Measurements from ENCODE around the gene PLEKHG3.

PLEKHG3 gene

DNA sequence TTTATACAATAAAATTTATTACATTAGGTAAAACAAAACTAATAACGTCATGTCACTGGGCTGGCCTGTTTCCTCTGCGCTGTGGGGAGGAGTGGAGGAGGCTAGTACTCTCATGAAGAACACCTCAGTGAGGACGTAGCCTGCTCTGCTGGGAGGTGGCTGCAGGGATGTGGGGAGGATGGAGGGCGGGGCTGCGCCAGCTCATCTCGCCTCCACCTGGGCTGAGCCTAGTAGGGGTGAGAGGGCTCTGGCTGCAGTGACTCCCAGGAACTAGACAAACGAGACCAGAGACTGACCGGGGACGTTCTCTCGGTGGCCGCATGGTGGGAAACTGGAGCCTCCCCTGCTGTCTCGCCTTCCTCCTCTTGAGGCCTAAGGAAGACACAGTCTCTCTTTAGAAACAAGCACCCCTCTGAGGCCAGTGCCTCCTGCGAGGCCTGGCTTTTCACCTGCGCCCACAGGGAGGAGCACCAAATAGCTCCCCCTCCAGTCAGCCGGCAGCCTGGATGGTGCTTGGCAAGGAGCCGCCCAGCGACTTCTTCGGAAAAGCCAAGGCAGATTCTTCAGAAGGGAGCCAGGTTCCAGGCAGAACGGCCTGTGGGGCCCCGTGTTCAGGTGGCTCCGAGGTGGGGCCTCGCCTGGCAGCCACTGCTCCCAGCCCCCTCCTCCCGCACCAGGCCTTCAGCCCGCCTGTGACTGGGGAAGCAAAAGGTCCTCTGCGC lies 62.4 kb downstream of the PLEKHG3 start:
- no peak for DNase-seq

DNA sequence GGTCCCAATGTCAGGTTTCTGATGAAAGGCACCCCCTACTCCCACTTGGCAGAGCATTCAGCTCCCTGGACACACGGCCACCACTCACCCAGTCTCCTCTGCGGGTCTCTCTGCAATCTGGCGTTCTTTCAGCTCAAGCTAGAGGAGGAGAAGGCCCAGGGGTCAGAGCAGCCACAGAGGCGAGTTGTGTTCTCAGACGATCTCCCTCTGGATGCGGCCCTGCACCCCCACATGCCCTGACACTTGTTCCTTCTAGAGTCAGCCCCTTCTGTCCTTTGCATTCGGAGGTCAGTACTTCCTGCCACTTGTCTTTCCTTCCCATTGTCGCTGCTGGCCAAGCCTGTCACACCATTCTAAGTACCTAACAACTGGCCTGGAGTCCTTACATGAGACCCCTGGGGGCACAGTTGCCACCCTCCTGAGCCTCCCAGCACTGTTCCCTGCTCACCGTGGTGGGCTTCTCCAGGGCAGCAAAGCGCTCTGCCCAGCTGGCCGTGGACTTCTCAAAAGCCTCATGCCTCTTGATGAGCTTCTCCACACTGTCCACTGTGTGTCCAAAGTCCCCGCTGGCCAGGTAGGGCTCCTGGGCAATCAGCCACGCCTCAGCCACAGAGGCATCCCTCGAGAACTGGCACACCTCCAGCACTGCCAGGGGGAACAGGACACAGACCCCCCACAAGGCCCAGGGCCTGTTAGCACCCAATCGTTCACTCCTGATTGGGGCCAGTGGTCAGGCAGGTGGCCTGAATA lies 63.2 kb downstream of the PLEKHG3 start:
- no peak for DNase-seq

DNA sequence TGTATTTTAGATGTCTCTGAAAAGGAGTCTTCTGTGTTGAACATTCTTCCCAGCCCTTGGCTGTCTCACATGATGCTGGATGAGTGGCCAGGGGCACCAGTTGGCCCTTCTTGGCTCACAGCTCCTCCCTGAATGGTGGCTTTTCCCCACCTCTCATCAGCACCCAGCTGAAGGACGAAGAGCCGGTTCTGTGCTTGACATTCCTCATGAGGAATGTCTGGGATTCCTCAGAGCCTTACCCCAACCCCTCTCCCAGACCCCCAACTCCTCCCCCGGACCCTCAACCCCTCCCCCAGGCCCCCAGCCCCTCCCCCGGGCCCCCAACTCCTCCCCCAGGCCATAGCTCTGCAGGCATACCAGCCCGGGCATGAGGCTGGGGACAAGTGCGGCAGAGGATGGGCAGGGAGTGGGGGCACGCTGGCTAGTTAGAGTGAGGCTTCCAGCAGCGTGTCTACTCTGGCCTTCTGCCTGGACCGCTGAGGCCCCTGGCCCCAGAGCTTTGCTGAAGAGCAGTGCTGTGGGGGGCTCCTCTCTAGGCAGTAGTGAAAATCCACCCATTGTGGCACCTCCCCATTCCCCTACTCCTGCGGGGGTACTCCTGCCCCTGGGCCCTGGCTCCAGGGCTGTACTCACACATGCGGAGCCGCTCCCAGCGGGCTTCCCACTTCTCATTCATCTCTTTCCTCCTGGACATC lies 64.3 kb downstream of the PLEKHG3 start:
- no peak for DNase-seq

DNA sequence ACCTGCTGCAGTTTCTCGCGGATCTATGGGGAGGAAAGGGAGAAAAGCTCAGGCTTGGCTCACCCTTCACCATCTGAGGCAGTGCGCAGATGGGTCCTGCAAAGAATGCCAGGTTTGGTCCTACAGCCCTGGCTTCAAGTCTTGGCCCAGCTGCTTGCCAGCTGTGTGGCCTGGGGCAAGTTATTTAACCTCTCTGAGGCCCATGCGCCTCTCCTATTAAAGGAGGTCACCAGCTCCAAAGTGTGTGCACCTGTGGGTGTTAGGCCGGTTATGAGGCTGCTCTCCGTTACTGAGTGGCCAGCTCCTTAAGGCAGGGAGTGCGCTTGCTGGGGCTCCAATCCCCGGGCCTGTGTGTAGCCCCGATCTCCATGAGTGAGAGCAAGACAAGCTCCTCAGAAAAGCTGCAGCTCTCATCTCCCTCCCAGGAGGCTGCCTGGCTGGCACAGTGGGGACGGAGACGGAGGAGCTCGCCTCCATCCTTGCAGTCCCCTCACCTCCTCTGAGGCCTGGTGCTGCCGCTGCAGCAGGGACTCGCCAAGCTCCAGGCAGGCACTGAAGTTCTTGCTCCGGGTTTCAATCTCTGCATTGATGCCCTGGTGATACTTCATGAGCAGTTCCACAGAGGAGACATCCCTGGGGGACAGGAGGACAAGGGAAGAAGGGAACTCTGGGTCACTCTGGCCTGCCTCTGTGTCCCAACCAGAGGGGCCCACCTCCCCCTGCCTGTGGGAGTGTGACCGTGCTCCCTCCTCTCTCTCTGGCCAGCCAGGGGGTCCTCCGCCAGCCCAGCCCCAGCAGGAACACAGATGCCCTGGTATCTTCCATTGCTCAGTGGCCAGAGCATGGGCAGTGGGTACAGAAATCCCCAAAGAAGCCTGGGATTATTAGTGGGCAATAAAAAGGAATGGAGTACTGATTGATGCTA lies 65.1 kb downstream of the PLEKHG3 start:
- no peak for DNase-seq

DNA sequence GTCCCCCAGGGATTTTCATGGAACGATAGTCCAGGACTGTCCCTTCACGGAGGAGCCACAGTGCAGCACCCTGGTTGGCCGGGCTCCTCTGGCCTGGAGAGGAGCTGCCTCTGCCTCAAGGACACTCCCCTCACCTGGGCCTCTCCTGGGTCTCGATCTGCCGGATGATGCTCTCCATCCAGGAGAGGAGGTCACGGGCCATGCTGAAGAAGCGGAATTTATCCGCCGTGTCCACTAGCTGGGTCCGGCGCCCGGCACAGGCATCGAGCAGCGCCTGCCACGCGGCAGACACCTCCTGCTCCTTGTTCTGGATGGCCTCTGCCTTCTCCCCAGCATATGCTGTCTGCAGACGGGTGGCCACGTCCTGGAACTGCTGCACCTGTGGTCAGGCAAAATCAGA lies 66.5 kb downstream of the PLEKHG3 start:
- no peak for DNase-seq

DNA sequence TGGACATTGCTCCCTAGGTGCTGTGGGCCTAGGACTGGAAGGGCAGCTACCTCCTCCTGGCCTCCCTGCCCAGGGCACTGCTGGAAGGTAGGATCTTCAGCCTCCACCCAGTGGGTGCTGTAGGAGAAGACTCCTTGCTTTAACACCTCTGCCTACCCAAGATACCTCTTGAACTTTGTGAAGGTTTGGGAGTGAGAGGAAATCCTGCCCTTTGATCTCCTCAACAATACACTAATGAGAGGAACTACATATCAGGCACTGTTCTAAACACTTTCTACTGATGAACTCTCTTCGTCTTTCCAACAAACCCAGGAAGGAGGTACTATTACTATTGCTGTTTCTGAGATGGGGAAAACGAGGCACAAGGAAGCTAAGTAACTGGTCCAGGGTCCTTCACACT lies 66.9 kb downstream of the PLEKHG3 start:
- DNase-seq: no peak

DNA sequence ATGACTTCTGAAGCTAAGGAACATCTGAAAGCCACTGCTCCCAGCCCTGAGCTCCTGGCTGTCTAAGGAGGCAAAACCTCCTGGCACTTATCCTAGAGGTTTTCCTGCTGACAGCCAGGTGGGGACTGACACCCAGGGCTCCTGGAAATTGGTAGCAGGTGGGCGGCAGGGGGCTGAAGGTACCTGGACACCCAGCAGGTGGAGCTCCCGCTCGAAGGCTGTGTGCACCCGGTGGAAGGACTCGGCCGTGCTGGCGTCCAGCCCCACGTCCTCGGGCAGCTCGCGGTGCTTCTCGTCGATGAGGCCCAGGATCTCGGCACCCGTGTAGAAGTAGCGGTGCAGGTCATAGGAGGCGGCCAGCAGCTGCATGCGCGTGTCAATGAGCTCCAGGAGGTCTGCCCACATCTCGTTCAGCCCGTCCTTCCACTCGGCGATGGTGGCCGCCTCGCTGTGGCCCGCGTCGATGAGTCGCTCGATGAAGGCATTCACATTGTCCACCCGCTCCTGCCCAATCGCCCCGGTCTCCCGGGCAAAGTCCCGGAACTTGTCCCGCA lies 68.2 kb downstream of the PLEKHG3 start:
- no peak for DNase-seq

DNA sequence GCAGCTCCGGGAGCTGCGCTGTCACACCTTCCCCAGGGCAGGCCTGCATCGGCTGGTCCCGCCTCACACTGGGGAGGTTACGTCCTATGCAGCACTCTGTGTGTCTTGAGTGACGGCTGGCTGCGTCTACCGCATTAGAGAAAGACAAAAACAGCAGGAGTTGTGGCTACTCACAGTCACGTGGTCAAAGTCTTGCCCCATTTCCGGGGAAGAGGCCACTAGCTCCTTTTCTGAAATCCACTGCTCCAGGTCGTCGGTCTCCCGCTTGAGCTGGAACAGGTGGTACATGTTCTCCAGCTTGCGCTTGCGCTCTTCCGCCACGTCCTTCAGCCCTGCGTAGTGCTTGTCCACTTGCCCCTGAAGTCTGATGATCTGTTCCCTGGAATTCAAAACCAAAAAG lies 68.8 kb downstream of the PLEKHG3 start:
- DNase-seq: no peak

DNA sequence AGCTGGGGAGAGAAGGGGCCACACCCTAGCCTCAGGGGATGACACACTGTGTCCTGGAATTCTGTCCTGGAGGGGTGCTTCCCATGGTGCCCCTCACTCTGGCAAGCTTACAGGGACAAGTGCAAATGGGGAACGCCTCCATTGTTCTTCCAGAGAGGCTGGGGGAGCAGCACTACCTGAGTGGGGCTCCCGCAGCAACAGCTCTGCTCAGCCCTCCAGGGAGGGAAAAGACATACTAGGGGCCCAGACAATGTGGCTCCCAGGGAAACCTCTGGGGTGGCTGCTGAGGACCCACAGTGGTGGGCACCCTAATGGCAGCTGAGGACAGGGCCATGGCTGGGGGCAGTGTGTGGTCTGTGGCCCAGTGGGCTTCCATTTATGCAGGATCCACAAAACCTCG lies 69.4 kb downstream of the PLEKHG3 start:
- DNase-seq: no peak

DNA sequence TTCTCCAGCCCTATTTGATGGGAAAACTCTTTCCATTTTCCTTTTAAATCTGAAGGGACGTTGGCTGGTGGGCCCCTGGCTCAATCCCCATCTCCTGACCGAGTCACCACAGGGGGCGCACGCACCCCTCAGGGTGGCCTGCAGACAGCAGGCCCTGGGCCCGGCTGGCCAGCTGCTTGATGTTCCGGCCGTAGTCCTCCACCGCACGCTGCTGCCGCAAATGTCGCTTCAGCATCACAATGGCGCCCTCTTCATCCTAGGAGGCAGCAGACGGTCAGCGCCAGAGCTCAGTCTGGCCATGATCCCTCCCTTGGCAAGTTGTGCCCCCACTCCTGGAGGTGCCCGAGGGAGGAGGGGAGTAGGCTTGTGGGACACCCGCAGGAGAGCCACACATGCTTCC lies 70.0 kb downstream of the PLEKHG3 start:
- DNase-seq: no peak

DNA sequence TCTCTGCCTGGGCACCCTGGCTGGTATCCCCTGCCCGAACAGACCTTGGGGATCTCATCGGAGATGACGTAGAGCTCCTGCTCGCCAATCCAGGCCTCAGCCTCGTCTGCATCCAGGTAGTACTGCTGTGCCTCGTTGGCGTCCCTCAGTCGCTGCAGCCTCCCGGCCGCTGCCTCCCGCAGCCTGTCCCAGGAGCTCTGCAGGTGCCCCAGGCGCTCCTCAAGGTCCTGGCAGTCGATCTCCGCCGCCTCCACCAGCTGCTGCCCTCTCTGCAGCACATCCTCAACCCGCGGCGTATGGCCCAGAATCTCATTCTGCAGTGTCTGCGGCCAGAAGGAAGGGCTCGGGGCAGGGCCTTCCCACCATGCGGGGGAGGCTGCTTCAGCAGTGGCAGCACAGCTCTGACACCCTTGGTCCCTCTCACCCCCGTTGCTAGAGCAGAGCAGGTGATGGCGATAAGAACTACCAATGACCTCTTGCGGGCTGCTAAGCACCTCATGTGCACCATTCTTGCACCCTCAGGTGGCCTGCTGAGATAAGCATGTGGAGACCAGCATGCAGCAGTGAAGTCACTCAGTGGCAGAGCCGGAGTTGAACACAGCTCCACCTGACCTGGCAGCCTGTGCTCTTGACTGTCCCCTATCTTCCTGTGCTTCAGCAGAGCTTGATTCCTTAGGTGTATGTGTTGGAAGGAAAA lies 71.0 kb downstream of the PLEKHG3 start:
- DNase-seq: no peak

DNA sequence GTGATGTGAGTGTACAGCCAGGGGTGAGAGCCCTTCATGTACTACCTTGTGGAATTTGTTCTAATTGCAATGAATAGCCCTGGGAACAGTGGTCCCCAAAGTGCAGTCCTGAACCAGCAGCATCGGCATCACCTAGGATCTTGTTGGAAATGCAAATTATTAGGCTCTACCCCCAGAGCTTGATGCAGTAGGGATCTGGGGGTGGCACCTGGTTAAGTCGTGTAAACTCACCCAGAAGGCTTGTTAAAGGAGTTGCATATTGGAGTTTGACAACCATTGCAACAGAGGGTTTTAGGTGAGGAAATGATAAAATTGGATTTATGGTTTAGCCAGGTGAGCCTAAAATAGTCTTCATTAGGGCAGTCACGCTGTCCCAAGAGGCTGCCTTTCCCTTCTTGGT lies 73.2 kb downstream of the PLEKHG3 start:
- DNase-seq: no peak

DNA sequence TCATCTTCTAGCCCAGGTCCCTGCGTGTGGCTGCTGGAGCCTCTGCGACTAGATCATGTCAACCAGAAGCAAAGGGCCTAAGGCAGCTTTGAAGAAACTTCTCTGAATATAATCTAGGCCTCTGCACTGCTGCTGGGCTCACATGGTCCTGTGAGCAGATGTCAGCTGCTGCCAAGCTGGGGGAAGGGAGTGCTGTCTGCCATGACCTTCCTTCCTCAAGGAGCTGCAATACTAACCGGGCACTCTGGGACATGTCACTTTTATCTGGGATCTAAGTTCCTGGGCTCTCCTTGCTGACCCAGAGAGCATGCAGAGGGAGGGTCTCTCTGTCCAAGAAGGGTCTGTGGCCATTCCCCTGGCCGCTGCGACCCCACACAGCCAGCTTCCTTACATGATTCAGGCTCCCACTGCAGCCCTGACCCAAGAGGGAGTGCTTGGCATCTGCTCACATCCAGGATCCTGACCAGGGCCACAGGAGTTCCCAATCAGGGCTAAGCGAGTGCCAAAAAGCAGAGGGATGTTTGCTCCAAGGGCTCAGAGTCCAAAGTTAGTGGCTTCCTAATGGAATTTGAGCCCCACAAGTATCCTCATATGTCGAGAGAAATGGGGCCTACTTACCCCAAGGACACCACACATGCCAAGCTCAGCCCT lies 74.0 kb downstream of the PLEKHG3 start:
- DNase-seq: no peak

DNA sequence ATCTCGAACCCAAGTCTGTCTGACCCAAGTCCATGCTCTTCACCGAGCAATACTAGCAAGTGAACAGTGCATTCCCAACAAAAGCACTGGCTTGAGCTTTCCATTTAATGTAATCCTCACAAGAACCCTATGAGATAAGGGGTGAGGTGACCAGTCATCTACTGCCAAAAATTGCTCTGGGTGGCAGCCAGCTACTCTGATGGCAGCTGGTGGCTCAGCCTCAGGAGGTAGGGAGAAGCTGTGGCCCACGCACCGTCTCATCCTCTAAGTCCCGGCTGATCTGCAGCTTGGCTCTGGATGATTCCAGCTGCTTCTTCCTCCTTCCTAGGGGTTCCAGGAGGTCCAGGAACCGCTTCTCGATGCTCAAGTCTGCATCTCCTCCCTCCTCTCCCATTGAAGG lies 75.2 kb downstream of the PLEKHG3 start:
- no peak for DNase-seq

DNA sequence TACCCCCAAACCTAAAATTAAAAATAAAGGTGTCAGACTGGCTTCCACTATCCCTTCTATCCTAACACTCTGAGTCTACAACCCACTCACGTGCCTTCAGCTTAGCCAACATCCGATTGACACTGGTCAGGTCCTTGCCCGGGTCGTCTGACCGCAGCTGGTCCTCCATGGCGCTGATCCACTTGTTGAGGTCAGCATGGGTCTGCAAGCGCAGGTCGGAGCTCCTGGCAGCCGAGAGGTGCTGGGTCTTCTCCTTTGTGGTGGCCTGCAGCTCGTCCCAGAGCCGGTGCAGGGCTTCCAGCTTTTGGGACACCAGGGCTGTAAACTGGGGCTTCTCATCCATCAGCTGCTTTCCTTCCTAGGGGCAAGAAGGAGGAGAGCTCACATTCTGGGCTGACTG lies 78.0 kb downstream of the PLEKHG3 start:
- no peak for DNase-seq

DNA sequence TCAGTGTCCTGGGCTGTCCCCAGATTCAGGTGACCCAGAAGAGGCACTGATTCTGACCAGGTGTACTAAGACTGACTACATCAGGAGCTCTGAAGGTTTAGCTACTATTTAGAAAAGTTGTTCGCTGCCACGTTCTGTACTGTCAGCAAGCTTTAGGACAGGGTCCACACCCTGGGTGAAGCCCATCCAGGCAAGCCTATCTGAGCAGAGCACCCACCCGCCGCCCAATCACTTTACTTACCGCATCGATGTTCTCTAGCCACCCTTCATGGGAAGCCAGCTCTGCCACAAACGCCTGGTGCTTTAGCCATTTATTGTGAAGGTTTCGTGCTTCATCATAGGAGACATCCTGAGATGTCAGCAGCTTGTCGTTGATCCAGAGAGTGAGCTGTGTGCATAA lies 79.8 kb downstream of the PLEKHG3 start:
- DNase-seq: no peak

DNA sequence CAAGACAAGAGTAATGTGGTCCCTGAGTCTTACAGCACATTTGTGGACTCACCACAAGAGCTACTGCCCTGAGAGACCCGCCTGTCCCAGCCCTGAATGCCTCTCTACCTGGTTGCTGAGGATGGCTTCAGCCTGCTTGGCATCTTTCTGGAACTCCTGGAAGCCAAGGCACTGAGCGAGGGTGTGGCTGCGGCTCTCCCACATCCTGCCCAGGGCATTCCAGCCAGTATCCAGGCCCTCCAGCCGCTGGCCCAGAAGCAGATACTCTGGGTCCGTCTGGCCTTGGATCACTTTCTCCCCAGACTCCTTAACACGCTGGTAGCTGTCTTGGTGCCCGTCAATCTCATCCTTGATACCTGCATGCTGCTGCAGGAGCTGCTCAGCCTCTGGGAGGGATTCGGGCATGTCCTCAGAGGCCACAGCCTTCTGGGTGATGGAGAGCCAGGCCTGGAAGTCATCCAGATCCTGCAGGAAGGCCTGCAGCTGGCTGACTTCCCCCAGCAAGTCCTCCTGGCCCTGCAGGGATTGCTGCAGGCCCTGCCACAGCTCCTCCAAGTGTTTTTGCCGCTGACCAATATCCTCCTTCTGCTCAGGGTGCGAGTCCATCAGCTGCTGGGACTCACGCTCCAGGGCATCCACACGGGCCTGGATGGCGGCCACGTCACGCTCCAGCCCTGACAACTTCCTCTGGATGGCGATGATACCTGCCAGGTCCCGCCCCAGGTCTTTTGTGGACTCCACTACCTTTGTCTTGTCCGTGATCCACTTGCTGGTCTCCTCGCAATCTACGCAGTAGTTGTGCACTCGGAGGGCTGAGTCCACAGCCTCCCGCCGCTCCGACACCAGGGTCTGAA lies 82.3 kb downstream of the PLEKHG3 start:
- no peak for DNase-seq

DNA sequence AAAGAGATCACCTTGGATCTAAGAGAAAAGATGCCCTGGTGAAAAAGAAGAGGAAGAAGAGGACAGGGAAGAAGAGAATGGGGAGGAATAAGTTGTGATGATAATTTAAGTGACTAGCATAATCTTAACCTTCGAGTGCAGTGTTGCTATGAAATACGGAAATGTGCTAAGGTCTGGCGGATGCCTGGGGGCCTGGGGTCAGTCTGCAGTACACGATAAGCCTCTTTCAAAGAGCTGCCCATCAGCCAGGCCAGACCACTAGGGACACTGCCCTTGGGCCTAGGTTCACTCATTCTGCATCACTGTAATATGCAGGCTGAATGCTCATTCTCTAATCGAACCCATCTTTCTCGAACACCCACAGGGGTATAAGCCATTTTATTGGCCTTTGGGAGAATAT lies 83.4 kb downstream of the PLEKHG3 start:
- no peak for DNase-seq

DNA sequence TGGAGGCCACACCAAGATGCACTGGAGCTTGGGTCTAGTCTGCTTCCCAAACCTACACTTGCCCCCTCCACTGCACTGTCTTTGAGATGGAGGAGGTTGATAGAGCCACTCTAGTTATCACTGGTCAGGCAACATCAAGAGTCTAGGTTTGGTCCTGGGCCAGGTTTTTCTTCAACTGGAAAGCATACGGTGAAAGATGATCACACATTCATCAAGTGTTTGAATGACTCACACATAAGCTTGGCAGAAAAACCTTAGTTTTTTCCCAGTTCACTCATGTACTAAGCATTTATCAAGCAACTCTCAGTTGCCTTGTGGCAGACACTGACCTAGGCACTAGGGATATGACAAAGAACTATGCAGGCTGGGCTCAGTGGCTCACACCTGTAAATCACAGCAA lies 84.5 kb downstream of the PLEKHG3 start:
- no peak for DNase-seq

DNA sequence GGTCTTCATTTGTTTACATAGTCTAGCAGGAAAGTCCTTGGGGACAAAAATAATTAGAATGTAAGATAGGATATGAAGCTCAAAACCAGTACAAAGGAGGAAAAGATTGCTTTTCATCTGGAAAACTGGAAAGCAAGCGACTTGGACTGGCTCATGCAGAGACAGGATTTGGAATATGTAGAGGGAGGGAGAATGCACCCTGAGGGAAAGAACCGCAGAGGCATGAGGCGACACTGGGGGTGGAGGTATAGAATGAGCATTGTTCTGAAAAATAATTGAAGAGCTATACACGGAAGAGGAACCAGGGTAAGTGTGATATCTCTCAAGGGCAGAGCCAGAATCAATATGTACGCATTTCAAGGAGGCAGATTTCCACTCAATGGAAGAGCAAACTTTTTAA lies 85.5 kb downstream of the PLEKHG3 start:
- no peak for DNase-seq

DNA sequence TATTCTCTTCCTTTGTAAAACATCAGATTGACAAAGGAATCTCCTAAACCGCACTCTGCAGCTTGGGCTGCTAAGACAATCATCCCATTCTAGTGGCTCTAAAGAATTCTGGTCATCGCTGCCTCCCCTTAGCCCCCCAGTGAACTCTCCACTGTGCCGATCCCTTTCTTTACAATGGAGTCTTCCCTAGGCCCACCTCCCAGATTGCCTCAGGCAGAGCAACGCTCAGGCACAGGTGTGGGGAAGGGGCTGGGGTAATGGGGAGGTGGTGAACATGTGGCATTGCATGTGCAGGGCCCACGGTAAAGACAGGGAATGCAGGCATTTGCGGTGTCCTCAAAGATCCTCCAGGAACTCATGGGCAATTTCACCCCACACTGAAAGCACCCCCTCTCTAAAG lies 86.3 kb downstream of the PLEKHG3 start:
- no peak for DNase-seq

Measured in NCI-H2227 treated with DMSO at 0.1 percent for 48 hours (cell line).